Neural cell (in vitro differentiated cells): ENCODE measurements around the gene TRIM10. TPM values are rescaled to one million over a fixed set of nuclear protein-coding genes. Genes with fewer than 3 reads are reported as not detected.

ENCODE experiments used
- H2AFZ ChIP-seq: fragments of 200-600, 300-800 bp; sonication (generic), shearing (Covaris generic); 2 replicates; pipeline ENCODE4 v1.6.0; 2014; ENCODE audit warnings: low read depth, mild to moderate bottlenecking, antibody characterized with exemption, low read length, moderate library complexity
- H3F3A ChIP-seq: fragments of 200-600 bp; shearing (Covaris generic); 2 replicates; pipeline ENCODE4 v1.6.1; 2016; ENCODE audit warnings: mild to moderate bottlenecking, moderate library complexity, mixed read lengths, antibody characterized with exemption, low read length; ENCODE audit not compliant: insufficient read depth, poor library complexity, severe bottlenecking
- H3K27ac ChIP-seq: fragments of 200-600, 300-800 bp; sonication (generic), shearing (Covaris generic); 2 replicates; pipeline ENCODE4 v1.5.1; 2014; ENCODE audit warnings: mild to moderate bottlenecking, low read length, moderate library complexity
- H3K27me3 ChIP-seq: fragments of 300-800, 200-600 bp; sonication (generic), shearing (Covaris generic); 2 replicates; pipeline ENCODE4 v1.6.0; 2014; ENCODE audit warnings: mild to moderate bottlenecking, low read depth, low read length, moderate library complexity; ENCODE audit not compliant: insufficient read depth
- H3K36me3 ChIP-seq: fragments of 300-800, 200-600 bp; sonication (generic), shearing (Covaris generic); 2 replicates; pipeline ENCODE4 v1.5.1; 2014; ENCODE audit warnings: mild to moderate bottlenecking, antibody characterized with exemption, low read length, moderate library complexity; ENCODE audit not compliant: insufficient read depth
- H3K4me2 ChIP-seq: fragments of 300-800, 200-600 bp; sonication (generic), shearing (Covaris generic); 2 replicates; pipeline ENCODE4 v1.6.0; 2014; ENCODE audit warnings: mild to moderate bottlenecking, low read length
- H3K4me3 ChIP-seq: fragments of 300-800, 200-600 bp; sonication (generic), shearing (Covaris generic); 2 replicates; pipeline ENCODE4 v1.5.1; 2014; ENCODE audit warnings: mild to moderate bottlenecking, low read length, moderate library complexity
- H3K79me2 ChIP-seq: fragments of 200-600 bp; shearing (Covaris generic); replicated peaks from 2 replicates; pipeline ENCODE4 v1.6.0; 2014; ENCODE audit warnings: mild to moderate bottlenecking, low read length, moderate library complexity; ENCODE audit not compliant: insufficient read depth
- H3K9ac ChIP-seq: fragments of 300-800, 200-600 bp; sonication (generic), shearing (Covaris generic); 2 replicates; pipeline ENCODE4 v1.6.1; 2016; ENCODE audit warnings: mild to moderate bottlenecking, low read length, mixed read lengths
- H3K9me2 ChIP-seq: fragments of 200-600 bp; shearing (Covaris generic); 2 replicates; pipeline ENCODE4 v1.6.1; 2016; ENCODE audit warnings: mild to moderate bottlenecking, low read length, mixed read lengths; ENCODE audit not compliant: insufficient read depth
- H3K9me3 ChIP-seq: fragments of 200-600, 300-800 bp; sonication (generic), shearing (Covaris generic); 2 replicates; pipeline ENCODE4 v1.6.1; 2016; ENCODE audit warnings: mild to moderate bottlenecking, mixed run types, low read length, moderate library complexity, mixed read lengths
- H4K20me1 ChIP-seq: fragments of 200-600 bp; shearing (Covaris generic); 2 replicates; pipeline ENCODE4 v1.6.1; 2016; ENCODE audit warnings: mild to moderate bottlenecking, mixed run types; ENCODE audit not compliant: insufficient read depth
- CTCF ChIP-seq: fragments of 450-650 bp; IDR thresholded peaks from 2 replicates; pipeline ENCODE4 v1.5.1; 2014; ENCODE audit warnings: antibody characterized with exemption, mild to moderate bottlenecking, moderate library complexity; ENCODE audit not compliant: poor library complexity, severe bottlenecking
- EP300 ChIP-seq: fragments of 450-650 bp; conservative IDR thresholded peaks from 2 replicates; pipeline ENCODE4 v1.6.1; 2014; ENCODE audit warnings: antibody characterized with exemption, mild to moderate bottlenecking, moderate library complexity; ENCODE audit not compliant: poor library complexity, severe bottlenecking
- EZH2 ChIP-seq: fragments of 200-600, 300-800 bp; shearing (Covaris generic), sonication (generic); IDR thresholded peaks from 2 replicates; pipeline ENCODE4 v1.6.1; 2014; ENCODE audit warnings: antibody characterized with exemption, low read length, borderline replicate concordance, mild to moderate bottlenecking; ENCODE audit not compliant: insufficient read depth, poor library complexity, severe bottlenecking
- MXI1 ChIP-seq: fragments of 450-650 bp; conservative IDR thresholded peaks from 2 replicates; pipeline ENCODE4 v1.6.1; 2014; ENCODE audit warnings: antibody characterized with exemption, mild to moderate bottlenecking; ENCODE audit not compliant: poor library complexity, severe bottlenecking
- POLR2AphosphoS5 ChIP-seq: IDR thresholded peaks from 2 replicates; pipeline ENCODE4 v1.6.1; 2012
- RAD21 ChIP-seq: fragments of 450-650 bp; conservative IDR thresholded peaks from 2 replicates; pipeline ENCODE4 v1.6.1; 2014; ENCODE audit warnings: antibody characterized with exemption, mild to moderate bottlenecking, moderate library complexity
- REST ChIP-seq: IDR thresholded peaks from 2 replicates; pipeline ENCODE4 v1.6.1; 2012; ENCODE audit warnings: borderline replicate concordance
- SMC3 ChIP-seq: fragments of 450-650 bp; conservative IDR thresholded peaks from 2 replicates; pipeline ENCODE4 v1.6.1; 2014; ENCODE audit warnings: antibody characterized with exemption, mild to moderate bottlenecking, moderate library complexity; ENCODE audit not compliant: poor library complexity
- TAF1 ChIP-seq: IDR thresholded peaks from 2 replicates; pipeline ENCODE4 v1.6.1; 2012; ENCODE audit warnings: low read depth
- polyA plus RNA-seq: library from polyadenylated mRNA; depleted of rRNA; stranded (reverse); fragments of >200 nt; gene quantifications from 2 replicates; pipeline ENCODE4 v1.2.3, GENCODE V29; 2014

The TRIM10 gene
- polyA plus RNA-seq, 1 donor from 2014 or later = not detected

DNA sequence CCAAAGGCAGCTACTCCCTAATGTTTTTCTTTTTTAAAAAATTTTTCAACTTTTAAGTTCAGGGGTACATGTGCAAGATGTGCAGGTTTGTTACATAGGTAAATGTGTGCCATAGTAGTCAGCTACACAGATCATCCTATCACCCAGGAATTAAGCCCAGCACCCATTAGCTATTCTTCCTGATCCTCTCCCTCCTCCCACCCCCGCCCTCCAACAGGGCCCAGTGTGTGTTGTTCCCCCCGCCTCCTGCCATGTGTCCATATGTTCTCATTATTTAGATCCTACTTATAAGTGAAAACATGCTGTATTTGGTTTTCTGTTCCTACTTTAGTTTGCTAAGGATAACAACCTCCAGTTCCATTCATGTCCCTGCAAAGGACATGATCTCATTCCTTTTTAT is 14.8 kb upstream of the TRIM10 start:
- H4K20me1 ChIP-seq = no peaks in the 10 kb centered on the region
- no peaks in the 10 kb centered on the region for H3K9me2 ChIP-seq
- H3K9ac ChIP-seq = no peak overlapping the region
- no peaks in the 10 kb centered on the region for H3K9me3 ChIP-seq
- no peaks in the 10 kb centered on the region for H3F3A ChIP-seq
- H3K27me3 ChIP-seq = peaks cover 25% of the 10 kb centered on the region
- H3K79me2 ChIP-seq = no peaks in the 10 kb centered on the region
- H3K27ac ChIP-seq = no peak overlapping the region
- no peaks in the 10 kb centered on the region for H3K36me3 ChIP-seq
- no peak overlapping the region for H3K4me3 ChIP-seq
- H3K4me2 ChIP-seq = no peak overlapping the region
- H2AFZ ChIP-seq = no peak overlapping the region
- TF ChIP-seq RAD21 (no peak), REST (no peak), POLR2AphosphoS5 (no peak), EZH2 (no peak), EP300 (no peak), SMC3 (no peak), MXI1 (no peak), TAF1 (no peak), CTCF (no peak)

DNA sequence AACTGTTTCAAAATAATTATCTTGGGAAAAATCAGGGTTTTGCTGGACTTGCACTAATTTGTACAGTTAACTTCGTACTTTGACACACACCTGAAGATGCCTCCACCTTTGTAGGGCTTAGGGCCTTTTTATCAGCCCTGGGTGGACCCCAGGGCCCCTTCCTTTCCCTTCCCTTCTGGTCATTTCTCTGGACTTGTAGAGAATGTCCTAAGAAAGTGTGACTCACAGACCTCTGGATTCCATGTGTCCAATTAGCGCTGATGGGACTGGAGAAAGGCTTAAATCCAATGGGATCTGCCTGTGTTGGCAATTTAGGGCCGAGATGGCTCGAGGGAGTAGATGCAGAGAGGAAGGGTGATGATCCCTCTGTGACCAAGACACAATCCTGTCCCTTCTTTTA is 11.7 kb upstream of the TRIM10 start:
- peaks cover 32% of the 10 kb centered on the region for H3K27me3 ChIP-seq
- no peaks in the 10 kb centered on the region for H3K79me2 ChIP-seq
- TF ChIP-seq RAD21 (no peak), MXI1 (no peak), CTCF (no peak), POLR2AphosphoS5 (no peak), TAF1 (no peak), EZH2 (no peak), REST (no peak), EP300 (no peak), SMC3 (no peak)
- no peaks in the 10 kb centered on the region for H4K20me1 ChIP-seq
- no peaks in the 10 kb centered on the region for H3K9me2 ChIP-seq
- H3K27ac ChIP-seq = no peak overlapping the region
- no peaks in the 10 kb centered on the region for H3F3A ChIP-seq
- H3K4me2 ChIP-seq = no peak overlapping the region
- no peaks in the 10 kb centered on the region for H3K9me3 ChIP-seq
- H3K4me3 ChIP-seq = no peak overlapping the region
- no peaks in the 10 kb centered on the region for H3K36me3 ChIP-seq
- no peak overlapping the region for H3K9ac ChIP-seq
- no peak overlapping the region for H2AFZ ChIP-seq
